SK-N-SH (cell line): ENCODE data around the gene PTPRA. TPM values are rescaled to one million over a fixed set of nuclear protein-coding genes. Genes with fewer than 3 reads are reported as not detected.

Experiments used
- CTCF ChIA-PET: fragments of 300-600, 350-600 bp; formaldehyde crosslinking; extraction: SDS; loops from one replicate; lab custom pipeline; 2021; lab: Yijun Ruan, JAX
- POLR2A ChIA-PET: fragments of 350-600 bp; sonication (Branson Sonifier 250); formaldehyde crosslinking; extraction: SDS; loops from one replicate; lab custom pipeline; 2020; ENCODE audit warnings: antibody characterized with exemption, inconsistent platforms; lab: Yijun Ruan, JAX
- DNase-seq: peaks from one replicate; pipeline ENCODE4 v3.0.0; 2012
- H2AFZ ChIP-seq: fragments of 200-600 bp; sonication (generic); 2 replicates; pipeline ENCODE4 v1.8.1; 2016; ENCODE audit warnings: antibody characterized with exemption, mild to moderate bottlenecking, low read depth
- H3F3A ChIP-seq: fragments of 200-600 bp; sonication (generic); replicated peaks from 2 replicates; pipeline ENCODE3; 2016; ENCODE audit warnings: antibody characterized with exemption, mild to moderate bottlenecking; ENCODE audit not compliant: insufficient read depth
- H3K27ac ChIP-seq, 2 experiments: fragments of 200-500 bp in 1 of 2; fragments of 200-600 bp in 1 of 2; sonication (Bioruptor generic) in 1 of 2; sonication (generic), shearing (Covaris generic) in 1 of 2; 2 replicates each; pipeline versions ENCODE4 v1.5.1 to v1.6.1; 2014 to 2016; ENCODE audit warnings: low read depth in 2 of 2, inconsistent platforms in 1 of 2, low read length in 1 of 2, mild to moderate bottlenecking in 1 of 2, mixed read lengths in 1 of 2
- H3K27me3 ChIP-seq: fragments of 200-600 bp; sonication (generic), shearing (Covaris generic); 2 replicates; pipeline ENCODE4 v1.6.1; 2016; ENCODE audit warnings: mixed run types; ENCODE audit not compliant: insufficient read depth
- H3K36me3 ChIP-seq, 2 experiments: fragments of 200-500 bp in 1 of 2; fragments of 200-600 bp in 1 of 2; sonication (Bioruptor generic) in 1 of 2; sonication (generic) in 1 of 2; replicated peaks in 1 of 2; 2 replicates each; pipeline versions ENCODE3 to v1.5.1; 2014 to 2016; ENCODE audit warnings: low read length in 1 of 2, mild to moderate bottlenecking in 1 of 2; ENCODE audit not compliant: insufficient read depth in 2 of 2, control insufficient read depth in 1 of 2
- H3K4me1 ChIP-seq, 2 experiments: fragments of 200-500 bp in 1 of 2; fragments of 200-600 bp in 1 of 2; sonication (Bioruptor generic) in 1 of 2; sonication (generic), shearing (Covaris generic) in 1 of 2; 2 replicates each; pipeline versions ENCODE4 v1.5.1 to v1.6.1; 2014 to 2016; ENCODE audit warnings: low read depth in 1 of 2, low read length in 1 of 2, mixed run types in 1 of 2; ENCODE audit not compliant: insufficient read depth in 2 of 2, control insufficient read depth in 1 of 2
- H3K4me2 ChIP-seq: fragments of 200-600 bp; sonication (generic), shearing (Covaris generic); 2 replicates; pipeline ENCODE4 v1.6.1; 2017; ENCODE audit warnings: mixed run types
- H3K4me3 ChIP-seq, 2 experiments: fragments of 200-500 bp in 1 of 2; fragments of 200-600 bp in 1 of 2; sonication (Bioruptor generic) in 1 of 2; sonication (generic), shearing (Covaris generic) in 1 of 2; 2 replicates each; pipeline versions ENCODE4 v1.5.1 to v1.8.1; 2014 to 2016; ENCODE audit warnings: low read depth in 2 of 2, inconsistent platforms in 1 of 2, low read length in 1 of 2, mild to moderate bottlenecking in 1 of 2, mixed read lengths in 1 of 2, moderate library complexity in 1 of 2
- H3K79me2 ChIP-seq: fragments of 200-600 bp; sonication (generic); 2 replicates; pipeline ENCODE4 v1.8.1; 2017; ENCODE audit warnings: mild to moderate bottlenecking; ENCODE audit not compliant: insufficient read depth
- H3K9ac ChIP-seq: fragments of 200-600 bp; sonication (generic); 2 replicates; pipeline ENCODE4 v1.6.1; 2017; ENCODE audit warnings: mixed run types
- H3K9me2 ChIP-seq: fragments of 200-600 bp; sonication (generic); 2 replicates; pipeline ENCODE4 v1.6.1; 2017; ENCODE audit warnings: mixed run types
- H3K9me3 ChIP-seq: fragments of 200-600 bp; sonication (generic); 2 replicates; pipeline ENCODE4 v1.6.1; 2017; ENCODE audit warnings: mixed run types, mild to moderate bottlenecking, moderate library complexity
- H4K20me1 ChIP-seq: fragments of 200-600 bp; sonication (generic); 2 replicates; pipeline ENCODE4 v1.6.1; 2017; ENCODE audit warnings: mild to moderate bottlenecking, mixed run types; ENCODE audit not compliant: insufficient read depth
- ELF1 ChIP-seq: IDR thresholded peaks from 2 replicates; pipeline ENCODE4 v1.4.0; 2012
- EP300 ChIP-seq, 2 experiments: IDR thresholded peaks; 2 replicates each; pipeline versions ENCODE4 v1.4.0 to v1.6.1; 2012; ENCODE audit warnings: borderline replicate concordance in 1 of 2, low read depth in 1 of 2, low read length in 1 of 2
- FOSL2 ChIP-seq: IDR thresholded peaks from 2 replicates; pipeline ENCODE4 v1.4.0; 2012; ENCODE audit warnings: low read depth, mild to moderate bottlenecking, moderate library complexity, borderline replicate concordance
- FOXM1 ChIP-seq: IDR thresholded peaks from 2 replicates; pipeline ENCODE4 v1.4.0; 2012; ENCODE audit warnings: low read depth, mild to moderate bottlenecking
- MEF2A ChIP-seq: IDR thresholded peaks from 2 replicates; pipeline ENCODE4 v1.4.0; 2012; ENCODE audit warnings: low read depth, borderline replicate concordance
- NFIC ChIP-seq: IDR thresholded peaks from 2 replicates; pipeline ENCODE4 v1.4.0; 2012; ENCODE audit warnings: borderline replicate concordance
- NRF1 ChIP-seq: IDR thresholded peaks from 2 replicates; pipeline ENCODE4 v1.6.1; 2012; ENCODE audit warnings: low read depth, mild to moderate bottlenecking, low read length
- RFX5 ChIP-seq: IDR thresholded peaks from 2 replicates; pipeline ENCODE4 v1.6.1; 2012; ENCODE audit warnings: mild to moderate bottlenecking, improper control_type of control experiment, low read length
- SMC3 ChIP-seq: IDR thresholded peaks from 2 replicates; pipeline ENCODE4 v1.6.1; 2012; ENCODE audit warnings: low read depth, low read length, improper control_type of control experiment
- TEAD4 ChIP-seq: IDR thresholded peaks from 2 replicates; pipeline ENCODE4 v1.4.0; 2012; ENCODE audit warnings: mild to moderate bottlenecking, borderline replicate concordance; ENCODE audit not compliant: insufficient read depth
- WGBS: methylation state at CpG from one replicate; pipeline ENCODE4 v1.1.6; 2017; ENCODE audit warnings: low lambda C conversion rate; 5-methylcytosine and 5-hydroxymethylcytosine counted together
- polyA plus RNA-seq, 3 experiments: library from polyadenylated mRNA; depleted of rRNA; stranded (reverse); fragments of >200 nt; gene quantifications; 2 replicates each; pipeline ENCODE4 v1.2.3, GENCODE V29; 2012
- TF ChIP-seq, protein P1 (sequence below): IDR thresholded peaks from 2 replicates; pipeline ENCODE4; 2012
- TF ChIP-seq, protein P2 (sequence below): IDR thresholded peaks from 2 replicates; pipeline ENCODE4 v1.6.1; 2012; ENCODE audit warnings: mild to moderate bottlenecking, low read depth, low read length, moderate library complexity
- TF ChIP-seq, protein P3 (sequence below): fragments of 150-350 bp; IDR thresholded peaks from 2 replicates; pipeline ENCODE4 v1.6.1; 2016; ENCODE audit warnings: mild to moderate bottlenecking, low read depth, low read length

Gene PTPRA
- polyA plus RNA-seq, 1 of the 3 experiments (the other 2 are of a cell fraction) = 47.6 TPM

DNA sequence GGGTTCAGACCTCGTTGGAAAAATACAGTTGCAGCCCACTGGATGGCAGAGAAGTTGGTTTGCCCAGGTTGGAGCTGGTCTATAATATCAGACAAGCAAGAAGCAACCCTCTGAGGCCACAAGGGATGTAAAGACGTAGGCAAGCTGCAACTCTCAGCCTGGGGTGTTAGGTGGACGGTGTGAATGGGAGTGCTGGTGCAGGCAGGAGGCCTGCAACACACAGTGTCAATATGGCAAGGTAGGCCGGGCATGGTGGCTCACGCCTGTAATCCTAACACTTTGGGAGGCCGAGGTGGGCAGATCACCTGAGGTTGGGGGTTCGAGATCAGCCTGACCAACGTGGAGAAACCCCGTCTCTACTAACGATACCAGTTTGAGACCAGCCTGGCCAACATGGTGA is 22.2 kb upstream of the PTPRA start:
- no peaks in the 10 kb centered on the region for H3F3A ChIP-seq
- no peaks in the 10 kb centered on the region for H3K9me2 ChIP-seq
- no peak overlapping the region for H3K4me3 ChIP-seq
- no peak overlapping the region for H2AFZ ChIP-seq
- H3K9ac ChIP-seq = no peak overlapping the region
- H3K27ac ChIP-seq = no peak overlapping the region
- no peak for DNase-seq
- no peaks in the 10 kb centered on the region for H4K20me1 ChIP-seq
- 85% methylated on average over 8 of the region's 10 CpGs for WGBS
- H3K36me3 ChIP-seq = no peaks in the 10 kb centered on the region
- H3K79me2 ChIP-seq = peaks cover 5% of the 10 kb centered on the region; the same call in 1 of the 2 replicates
- H3K4me2 ChIP-seq = no peak overlapping the region
- CTCF ChIA-PET = interaction anchor here (0.5 to 3.1 kb wide), 12 partner anchors 9 to 162 kb away, joined by 3 to 22 read pairs (median 5); partner anchors contain the start of gene EBF4
- TF ChIP-seq MEF2A = no peak
- TF ChIP-seq NRF1 = no peak
- TF ChIP-seq EP300 (IDR thresholded peaks at IDR 0.05; ENCODE audit: borderline replicate concordance in 1 of 2, low read depth in 1 of 2, low read length in 1 of 2) = no peak
- TF ChIP-seq, protein P1, sequence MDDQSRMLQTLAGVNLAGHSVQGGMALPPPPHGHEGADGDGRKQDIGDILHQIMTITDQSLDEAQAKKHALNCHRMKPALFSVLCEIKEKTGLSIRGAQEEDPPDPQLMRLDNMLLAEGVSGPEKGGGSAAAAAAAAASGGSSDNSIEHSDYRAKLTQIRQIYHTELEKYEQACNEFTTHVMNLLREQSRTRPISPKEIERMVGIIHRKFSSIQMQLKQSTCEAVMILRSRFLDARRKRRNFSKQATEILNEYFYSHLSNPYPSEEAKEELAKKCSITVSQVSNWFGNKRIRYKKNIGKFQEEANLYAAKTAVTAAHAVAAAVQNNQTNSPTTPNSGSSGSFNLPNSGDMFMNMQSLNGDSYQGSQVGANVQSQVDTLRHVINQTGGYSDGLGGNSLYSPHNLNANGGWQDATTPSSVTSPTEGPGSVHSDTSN = no peak
- TF ChIP-seq, protein P2, sequence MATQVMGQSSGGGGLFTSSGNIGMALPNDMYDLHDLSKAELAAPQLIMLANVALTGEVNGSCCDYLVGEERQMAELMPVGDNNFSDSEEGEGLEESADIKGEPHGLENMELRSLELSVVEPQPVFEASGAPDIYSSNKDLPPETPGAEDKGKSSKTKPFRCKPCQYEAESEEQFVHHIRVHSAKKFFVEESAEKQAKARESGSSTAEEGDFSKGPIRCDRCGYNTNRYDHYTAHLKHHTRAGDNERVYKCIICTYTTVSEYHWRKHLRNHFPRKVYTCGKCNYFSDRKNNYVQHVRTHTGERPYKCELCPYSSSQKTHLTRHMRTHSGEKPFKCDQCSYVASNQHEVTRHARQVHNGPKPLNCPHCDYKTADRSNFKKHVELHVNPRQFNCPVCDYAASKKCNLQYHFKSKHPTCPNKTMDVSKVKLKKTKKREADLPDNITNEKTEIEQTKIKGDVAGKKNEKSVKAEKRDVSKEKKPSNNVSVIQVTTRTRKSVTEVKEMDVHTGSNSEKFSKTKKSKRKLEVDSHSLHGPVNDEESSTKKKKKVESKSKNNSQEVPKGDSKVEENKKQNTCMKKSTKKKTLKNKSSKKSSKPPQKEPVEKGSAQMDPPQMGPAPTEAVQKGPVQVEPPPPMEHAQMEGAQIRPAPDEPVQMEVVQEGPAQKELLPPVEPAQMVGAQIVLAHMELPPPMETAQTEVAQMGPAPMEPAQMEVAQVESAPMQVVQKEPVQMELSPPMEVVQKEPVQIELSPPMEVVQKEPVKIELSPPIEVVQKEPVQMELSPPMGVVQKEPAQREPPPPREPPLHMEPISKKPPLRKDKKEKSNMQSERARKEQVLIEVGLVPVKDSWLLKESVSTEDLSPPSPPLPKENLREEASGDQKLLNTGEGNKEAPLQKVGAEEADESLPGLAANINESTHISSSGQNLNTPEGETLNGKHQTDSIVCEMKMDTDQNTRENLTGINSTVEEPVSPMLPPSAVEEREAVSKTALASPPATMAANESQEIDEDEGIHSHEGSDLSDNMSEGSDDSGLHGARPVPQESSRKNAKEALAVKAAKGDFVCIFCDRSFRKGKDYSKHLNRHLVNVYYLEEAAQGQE = no peak
- no peak for TF ChIP-seq TEAD4
- TF ChIP-seq RFX5 = no peak
- no peak for TF ChIP-seq NFIC
- no peak for TF ChIP-seq SMC3
- no peak for TF ChIP-seq FOSL2
- H3K27me3 ChIP-seq = no peaks in the 10 kb centered on the region
- peaks cover 0 to 2% of the 10 kb centered on the region in 2 experiments; a peak in 1 of 4 replicates for H3K4me1 ChIP-seq
- POLR2A ChIA-PET = interaction anchor here (0.7 kb wide), 1 partner anchor 121 kb away, joined by 3 read pairs; no protein-coding TSS in a partner anchor
- no peaks in the 10 kb centered on the region for H3K9me3 ChIP-seq

DNA sequence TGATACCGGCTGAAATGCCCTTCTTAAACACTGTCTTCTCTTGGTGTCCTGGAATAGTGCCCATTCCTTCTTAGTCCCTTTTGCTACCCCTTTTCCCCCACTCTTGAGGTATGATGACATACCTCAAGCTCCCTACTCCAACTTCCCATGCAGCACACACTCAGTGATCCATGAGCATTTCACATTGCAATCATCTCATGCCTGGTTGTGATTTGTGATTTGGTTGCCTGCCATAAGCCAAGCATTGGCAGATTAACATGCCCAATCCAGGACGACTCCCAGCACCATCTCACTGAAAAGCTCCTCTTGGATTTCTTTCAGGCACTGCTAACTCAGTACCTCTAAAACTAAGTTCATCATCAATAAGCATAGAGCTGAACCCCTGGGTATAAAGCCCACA is 14.7 kb upstream of the PTPRA start:
- Histone ChIP-seq H3K4me2 (no peak overlapping the region), H3K79me2 (peaks cover 14% of the 10 kb centered on the region; the same call in 1 of the 2 replicates), H3K27ac (no peak overlapping the region), H3K4me3 (no peak overlapping the region), H3K9ac (no peak overlapping the region), H3F3A (no peaks in the 10 kb centered on the region), H3K9me3 (no peaks in the 10 kb centered on the region), H4K20me1 (no peaks in the 10 kb centered on the region), H3K27me3 (no peaks in the 10 kb centered on the region), H3K4me1 (no peaks in the 10 kb centered on the region), H3K9me2 (no peaks in the 10 kb centered on the region), H2AFZ (no peak overlapping the region), H3K36me3 (peaks cover 0 to 25% of the 10 kb centered on the region in 2 experiments)
- ChIA-PET POLR2A (no interaction called here), CTCF (interaction anchor here (2.1 kb wide), 1 partner anchor 9 kb away, joined by 8 read pairs; no protein-coding TSS in a partner anchor)
- TF ChIP-seq, protein P3, sequence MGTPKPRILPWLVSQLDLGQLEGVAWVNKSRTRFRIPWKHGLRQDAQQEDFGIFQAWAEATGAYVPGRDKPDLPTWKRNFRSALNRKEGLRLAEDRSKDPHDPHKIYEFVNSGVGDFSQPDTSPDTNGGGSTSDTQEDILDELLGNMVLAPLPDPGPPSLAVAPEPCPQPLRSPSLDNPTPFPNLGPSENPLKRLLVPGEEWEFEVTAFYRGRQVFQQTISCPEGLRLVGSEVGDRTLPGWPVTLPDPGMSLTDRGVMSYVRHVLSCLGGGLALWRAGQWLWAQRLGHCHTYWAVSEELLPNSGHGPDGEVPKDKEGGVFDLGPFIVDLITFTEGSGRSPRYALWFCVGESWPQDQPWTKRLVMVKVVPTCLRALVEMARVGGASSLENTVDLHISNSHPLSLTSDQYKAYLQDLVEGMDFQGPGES = no peak
- TF ChIP-seq ELF1 (no peak), FOXM1 (no peak)
- 100% methylated on average over 2 of the region's 2 CpGs for WGBS
- no peak for DNase-seq
